Esophagus muscularis mucosa (tissue), 4 donors: ENCODE results near the gene POLA2. TPM values are rescaled to one million over a fixed set of nuclear protein-coding genes. Genes with fewer than 3 reads are reported as not detected.

ENCODE experiments used
- DNase-seq: peaks from one replicate; pipeline ENCODE4 v3.0.0-alpha.2; 2017; ENCODE audit errors: extremely low spot score
- H3K27ac ChIP-seq, 4 donors: fragments of 200-600 bp; sonication (generic); replicated peaks in 1 of 4; 1 replicate in 3 of 4; 2 replicates in 1 of 4; pipeline ENCODE4 v1.5.1; 2016 to 2019; ENCODE audit warnings: mild to moderate bottlenecking in 1 of 4
- H3K27me3 ChIP-seq, 4 donors: fragments of 200-600 bp; sonication (generic); one replicate each; pipeline versions ENCODE4 v1.5.1 to v1.6.0; 2016 to 2019
- H3K36me3 ChIP-seq, 4 donors: fragments of 200-600 bp; sonication (generic); one replicate each; pipeline ENCODE4 v1.5.1; 2016 to 2019
- H3K4me1 ChIP-seq, 4 donors: fragments of 200-600 bp; sonication (generic); one replicate each; pipeline ENCODE4 v1.5.1; 2016 to 2019
- H3K4me3 ChIP-seq, 4 donors: fragments of 200-600 bp; sonication (generic); 1 replicate in 2 of 4; 2 replicates in 2 of 4; pipeline ENCODE4 v1.5.1; 2016 to 2019; ENCODE audit warnings: mild to moderate bottlenecking in 4 of 4, moderate library complexity in 1 of 4
- H3K9me3 ChIP-seq, 4 donors: fragments of 200-600 bp; sonication (generic); 1 replicate in 3 of 4; 2 replicates in 1 of 4; pipeline ENCODE4 v1.5.1; 2016 to 2019
- EP300 ChIP-seq: sonication (generic); formaldehyde crosslinking; IDR thresholded peaks from one replicate; pipeline ENCODE4 v1.6.1; 2017; ENCODE audit warnings: antibody characterized with exemption
- POLR2A ChIP-seq: fragments of 450-650 bp; IDR thresholded peaks from one replicate; pipeline ENCODE4 v1.6.1; 2017; ENCODE audit warnings: antibody characterized with exemption, moderate library complexity, mild to moderate bottlenecking, low read depth
- POLR2AphosphoS5 ChIP-seq, 2 donors: sonication (generic); formaldehyde crosslinking; IDR thresholded peaks; one replicate each; pipeline ENCODE4 v1.6.1; 2017; ENCODE audit warnings: antibody characterized with exemption in 2 of 2
- WGBS: methylation state at CpG from one replicate; pipeline ENCODE4 v1.1.5; 2018; 5-methylcytosine and 5-hydroxymethylcytosine counted together
- intact Hi-C: fragments of 100-400 bp; cut with DNase I; formaldehyde crosslinking; loops from one replicate; pipeline ENCODE4 v1.15.1; 2023
- total RNA-seq, 4 donors: library from RNA; depleted of rRNA; stranded (reverse); fragments of >200 nt; gene quantifications; one replicate each; pipeline versions ENCODE4 v1.1.0 to v1.2.1, GENCODE V29; 2016
- TF ChIP-seq, protein P1 (sequence below), 3 experiments: fragments of 200-600 bp in 2 of 3; fragments of 450-650 bp in 1 of 3; sonication (generic) in 2 of 3; IDR thresholded peaks; one replicate each; pipeline ENCODE4 v1.5.1; 2017 to 2019; ENCODE audit warnings: antibody characterized with exemption in 3 of 3, mild to moderate bottlenecking in 2 of 3, moderate library complexity in 1 of 3

POLA2 gene
- total RNA-seq, 4 donors from 2014 or later, result 14.7 to 26.6 (median 17.3) TPM

DNA sequence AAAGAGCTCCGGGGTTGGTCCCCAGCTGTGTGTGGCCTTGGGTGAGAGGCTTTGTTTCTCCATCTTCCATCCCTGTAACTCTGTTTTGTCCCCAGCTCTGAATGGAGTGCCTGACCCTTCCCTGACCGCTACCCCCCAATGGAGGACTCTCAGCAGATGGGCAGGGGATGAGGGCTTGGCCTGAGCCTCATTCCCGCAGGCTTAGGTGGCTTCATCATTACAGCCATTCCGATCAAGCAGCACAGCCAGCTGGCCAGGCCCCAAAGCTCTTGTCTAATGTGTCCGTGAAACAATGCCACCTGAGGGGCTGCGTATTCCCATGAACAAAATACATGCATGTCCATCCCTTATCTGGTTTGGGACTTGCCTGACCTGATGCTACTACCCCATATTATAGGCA, 49.0 kb downstream of the POLA2 start:
- no peaks in the 10 kb centered on the region for H3K27me3 ChIP-seq
- no peaks in the 10 kb centered on the region for H3K36me3 ChIP-seq
- H3K27ac ChIP-seq, result peak overlapping the region in 3 of 4 donors; percentile 13 to 40 (median 34)
- H3K4me3 ChIP-seq, result no peak overlapping the region
- intact Hi-C loops, result no loop called here
- no peak for DNase-seq
- H3K9me3 ChIP-seq, result no peaks in the 10 kb centered on the region
- 40% methylated on average over 4 of the region's 6 CpGs for WGBS
- peaks cover 47 to 78% (median 74%) of the 10 kb centered on the region in 4 donors for H3K4me1 ChIP-seq
- TF ChIP-seq POLR2A (no peak), POLR2AphosphoS5 (IDR thresholded peaks at IDR 0.05) (peak in 1 of 2 donors; percentile 4)
- TF ChIP-seq, protein P1, sequence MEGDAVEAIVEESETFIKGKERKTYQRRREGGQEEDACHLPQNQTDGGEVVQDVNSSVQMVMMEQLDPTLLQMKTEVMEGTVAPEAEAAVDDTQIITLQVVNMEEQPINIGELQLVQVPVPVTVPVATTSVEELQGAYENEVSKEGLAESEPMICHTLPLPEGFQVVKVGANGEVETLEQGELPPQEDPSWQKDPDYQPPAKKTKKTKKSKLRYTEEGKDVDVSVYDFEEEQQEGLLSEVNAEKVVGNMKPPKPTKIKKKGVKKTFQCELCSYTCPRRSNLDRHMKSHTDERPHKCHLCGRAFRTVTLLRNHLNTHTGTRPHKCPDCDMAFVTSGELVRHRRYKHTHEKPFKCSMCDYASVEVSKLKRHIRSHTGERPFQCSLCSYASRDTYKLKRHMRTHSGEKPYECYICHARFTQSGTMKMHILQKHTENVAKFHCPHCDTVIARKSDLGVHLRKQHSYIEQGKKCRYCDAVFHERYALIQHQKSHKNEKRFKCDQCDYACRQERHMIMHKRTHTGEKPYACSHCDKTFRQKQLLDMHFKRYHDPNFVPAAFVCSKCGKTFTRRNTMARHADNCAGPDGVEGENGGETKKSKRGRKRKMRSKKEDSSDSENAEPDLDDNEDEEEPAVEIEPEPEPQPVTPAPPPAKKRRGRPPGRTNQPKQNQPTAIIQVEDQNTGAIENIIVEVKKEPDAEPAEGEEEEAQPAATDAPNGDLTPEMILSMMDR (IDR thresholded peaks at IDR 0.05), result no peak

DNA sequence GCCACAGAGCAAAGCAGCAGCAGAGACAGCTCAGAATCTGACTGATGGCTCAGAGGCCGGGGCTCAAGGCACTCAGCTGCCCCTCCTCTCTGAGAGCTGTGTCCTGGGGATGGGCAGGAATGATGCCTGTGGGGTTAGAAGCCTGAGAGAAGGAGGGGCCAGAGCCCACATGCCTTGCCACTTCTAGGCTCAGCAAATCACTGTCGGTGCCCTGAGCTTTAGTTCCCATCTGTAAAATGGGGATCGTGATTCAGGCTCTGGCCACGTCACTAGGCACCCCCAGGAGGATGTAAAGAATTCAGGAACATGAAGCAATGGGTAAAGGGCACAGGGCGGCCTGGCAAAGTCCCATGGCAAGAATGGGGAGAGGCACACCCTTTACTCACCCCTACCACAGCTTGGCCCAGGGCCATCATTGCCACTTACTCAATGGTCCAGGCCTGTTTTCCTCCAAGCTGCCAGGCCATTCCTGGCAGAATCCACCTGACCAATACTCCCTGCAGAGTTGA, 49.5 kb downstream of the POLA2 start:
- TF ChIP-seq, protein P1 (IDR thresholded peaks at IDR 0.05), result no peak
- no peak for TF ChIP-seq POLR2A
- TF ChIP-seq EP300, result no peak
- no peak for TF ChIP-seq POLR2AphosphoS5 (IDR thresholded peaks at IDR 0.05)
- no peak overlapping the region for H3K4me3 ChIP-seq
- no peak for DNase-seq
- H3K27me3 ChIP-seq, result no peaks in the 10 kb centered on the region
- peaks cover 47 to 78% (median 74%) of the 10 kb centered on the region in 4 donors for H3K4me1 ChIP-seq
- peak overlapping the region in 3 of 4 donors; percentile 13 to 40 (median 34) for H3K27ac ChIP-seq
- 78% methylated on average over 5 of the region's 5 CpGs for WGBS
- H3K36me3 ChIP-seq, result no peaks in the 10 kb centered on the region
- H3K9me3 ChIP-seq, result no peaks in the 10 kb centered on the region
- intact Hi-C loops, result no loop called here

DNA sequence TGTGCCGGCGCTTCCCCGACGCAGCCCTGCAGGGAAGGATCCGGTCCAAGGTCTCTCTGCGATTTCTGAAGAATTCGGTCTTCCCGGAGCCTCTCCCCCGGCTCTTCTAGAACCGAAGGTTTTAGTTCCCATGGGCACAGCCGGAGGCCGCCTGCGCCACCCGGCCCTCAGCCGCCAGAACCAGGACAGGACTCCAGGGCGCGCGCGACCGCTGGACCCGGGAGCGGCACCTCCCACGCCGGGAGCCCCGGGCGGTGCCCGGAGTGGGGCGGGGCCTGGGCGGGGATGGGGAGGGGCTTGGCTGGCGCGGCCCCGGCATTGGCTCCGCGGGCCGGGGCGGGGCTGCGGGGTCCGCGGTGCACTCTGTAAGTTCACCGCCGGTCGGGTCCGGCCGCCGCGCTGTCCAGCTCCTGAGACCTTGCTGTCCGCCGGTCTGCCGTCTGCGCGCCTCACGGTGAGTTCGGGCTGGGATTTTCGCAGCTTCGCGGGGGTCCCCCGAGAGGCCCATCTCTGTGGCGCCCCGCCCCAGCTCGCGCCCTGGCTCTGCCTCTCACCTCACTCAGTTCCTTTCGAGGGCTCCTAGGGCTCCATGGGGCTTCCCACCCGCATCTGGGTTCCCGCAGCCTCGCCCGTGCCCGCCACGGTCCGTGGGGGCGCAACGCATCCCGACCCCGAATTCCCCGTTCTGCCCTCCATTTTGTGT, 52.9 kb downstream of the POLA2 start, which contains the start of gene CDC42EP2:
Gene CDC42EP2, plus strand, starts transcription at position 366 of the 703 bp plus-strand sequence. CDS start 6,033 bp downstream, outside the sequence.
- peak; percentile 95 for DNase-seq
- peak within 1 kb of the TSS; percentile 87 to 100 (median 88) for H3K4me3 ChIP-seq
- H3K27ac ChIP-seq, result peak within 1 kb of the TSS; percentile 95 to 97 (median 96)
- H3K4me1 ChIP-seq, result peaks cover 48 to 88% (median 86%) of the 10 kb centered on the region in 4 donors
- 0% methylated on average over 20 of the region's 74 CpGs for WGBS
- intact Hi-C loops, result loop anchor here (2.0 kb wide), 1 partner anchor 24 kb away; no protein-coding TSS in a partner anchor
- peaks cover 0 to 7% (median 5%) of the 10 kb centered on the region in 4 donors for H3K36me3 ChIP-seq
- no peaks in the 10 kb centered on the region for H3K27me3 ChIP-seq
- TF ChIP-seq POLR2A (no peak), EP300 (no peak), POLR2AphosphoS5 (IDR thresholded peaks at IDR 0.05) (peak; percentile 88 to 96)
- TF ChIP-seq, protein P1 (IDR thresholded peaks at IDR 0.05), result peak in 1 of 3 experiments; percentile 4
- H3K9me3 ChIP-seq, result no peaks in the 10 kb centered on the region

DNA sequence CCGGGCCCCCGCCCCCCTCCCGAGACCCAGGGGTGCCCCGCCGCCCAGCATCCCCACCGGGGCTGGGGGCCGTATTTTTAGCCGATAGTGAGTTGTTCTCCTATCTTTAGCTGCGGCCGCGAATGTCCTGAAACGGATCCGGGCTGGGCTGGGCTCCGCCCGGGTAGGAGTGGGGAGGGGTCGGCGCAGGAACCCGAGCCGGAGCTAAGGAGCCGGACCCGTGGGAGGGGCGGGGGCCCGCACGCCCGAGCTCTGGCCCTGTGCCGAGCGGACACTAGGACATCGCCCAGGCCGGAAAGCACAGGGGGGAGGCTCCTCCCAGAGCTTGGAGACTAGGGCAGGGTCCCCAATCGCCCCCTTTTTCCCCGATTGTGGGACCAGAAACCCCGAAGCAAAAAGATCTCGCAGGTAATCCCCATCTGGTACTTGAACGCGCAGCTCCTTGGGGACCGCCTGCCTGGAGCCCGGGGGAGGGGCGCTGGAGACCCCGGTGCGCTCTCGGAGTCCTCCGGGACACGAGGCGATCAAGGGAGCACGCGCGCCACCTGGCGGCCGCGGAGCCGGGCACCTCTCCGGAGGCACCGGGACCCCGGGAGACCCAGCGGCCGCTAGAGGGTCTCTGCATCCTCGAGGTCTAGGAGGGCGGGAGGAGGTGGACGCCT, 53.6 kb downstream of the POLA2 start:
- TF ChIP-seq, protein P1 (IDR thresholded peaks at IDR 0.05), result peak; percentile 94 to 98 (median 98)
- TF ChIP-seq POLR2AphosphoS5 (IDR thresholded peaks at IDR 0.05) (peak in 1 of 2 donors; percentile 33), EP300 (no peak), POLR2A (no peak)
- Histone ChIP-seq H3K27ac (peak overlapping the region; percentile 95 to 97 (median 96)), H3K9me3 (no peaks in the 10 kb centered on the region), H3K36me3 (peaks cover under 1 to 13% (median 10%) of the 10 kb centered on the region in 4 donors), H3K4me3 (peak overlapping the region; percentile 87 to 100 (median 88)), H3K27me3 (no peaks in the 10 kb centered on the region), H3K4me1 (peaks cover 44 to 88% (median 86%) of the 10 kb centered on the region in 4 donors)
- 2% methylated on average over 35 of the region's 59 CpGs for WGBS
- intact Hi-C loops, result loop anchor here (2.0 kb wide), 1 partner anchor 25 kb away; no protein-coding TSS in a partner anchor
- DNase-seq, result peak; percentile 95
